T-helper 1 cell treated with Interleukin-12 subunit alpha and Interleukin-12 subunit beta and Interleukin-4 antibody, amounts not matched to agents 30 μg/mL and 1 μg/mL, for 36 hours (primary cell): ENCODE results near the gene CMTM8.

Source experiments
- H3K27ac Mint-ChIP-seq: one replicate; pipeline ENCODE4 v1.8.0; 2021; ENCODE audit warnings: mild to moderate bottlenecking, mixed read lengths
- H3K27me3 Mint-ChIP-seq: one replicate; pipeline ENCODE4 v1.8.0; 2021; ENCODE audit warnings: low read depth, mixed read lengths
- H3K36me3 Mint-ChIP-seq: one replicate; pipeline ENCODE4 v1.8.0; 2021; ENCODE audit warnings: low read depth, mixed read lengths
- H3K4me1 Mint-ChIP-seq: one replicate; pipeline ENCODE4 v1.8.0; 2021; ENCODE audit warnings: low read depth, mixed read lengths
- H3K4me3 Mint-ChIP-seq: one replicate; pipeline ENCODE4 v1.8.0; 2021; ENCODE audit warnings: mild to moderate bottlenecking, moderate library complexity, mixed read lengths
- H3K9me3 Mint-ChIP-seq: one replicate; pipeline ENCODE4 v1.8.0; 2021; ENCODE audit warnings: mixed read lengths

Gene CMTM8

DNA sequence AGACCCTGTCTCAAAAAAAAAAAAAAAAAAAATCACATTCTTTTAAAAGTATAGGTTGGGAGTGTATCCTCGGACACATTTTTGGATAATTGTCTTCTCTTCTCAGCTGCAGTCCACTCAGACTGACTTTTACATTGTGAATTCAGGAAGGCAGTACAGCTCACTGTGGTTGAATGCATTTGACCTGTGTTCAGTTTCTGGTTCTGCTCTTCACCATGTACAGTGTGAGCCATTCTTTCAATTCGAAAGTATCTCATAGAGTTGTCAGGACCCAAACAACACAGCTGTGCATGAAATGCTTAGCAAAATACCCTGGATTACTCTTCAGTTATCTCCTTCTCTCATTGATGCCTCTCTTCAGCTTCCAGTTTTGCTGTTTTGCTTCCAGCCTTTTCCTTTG lies 5.0 kb downstream of the CMTM8 start:
- no peaks in the 10 kb centered on the region for H3K9me3 Mint-ChIP-seq
- no peak overlapping the region for H3K4me3 Mint-ChIP-seq
- no peaks in the 10 kb centered on the region for H3K27me3 Mint-ChIP-seq
- peaks cover 7% of the 10 kb centered on the region for H3K36me3 Mint-ChIP-seq
- H3K27ac Mint-ChIP-seq: peak overlapping the region; percentile 19
- peaks cover 34% of the 10 kb centered on the region for H3K4me1 Mint-ChIP-seq

DNA sequence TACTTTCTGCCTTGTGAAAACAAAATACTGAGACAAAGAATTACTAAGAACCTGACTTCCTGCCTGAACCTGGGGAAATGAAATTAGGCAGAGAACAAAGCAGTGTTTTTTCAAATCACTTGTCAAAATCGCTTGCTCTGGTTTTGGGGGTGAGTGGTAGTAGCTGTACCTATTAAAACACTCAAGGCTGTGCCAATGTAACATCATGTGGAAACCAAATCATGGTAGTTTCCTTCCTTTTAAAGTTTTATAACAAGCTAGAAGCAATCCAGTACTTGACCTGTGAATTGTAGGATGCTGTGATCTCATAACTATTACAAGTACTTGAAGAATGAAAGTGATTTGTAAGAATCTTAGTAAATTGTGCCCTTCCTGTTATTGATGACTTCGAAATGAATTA lies 6.7 kb downstream of the CMTM8 start:
- Mint-ChIP-seq H3K36me3 (peaks cover 8% of the 10 kb centered on the region), H3K9me3 (no peaks in the 10 kb centered on the region), H3K27ac (no peak overlapping the region), H3K4me1 (peaks cover 27% of the 10 kb centered on the region), H3K27me3 (no peaks in the 10 kb centered on the region), H3K4me3 (no peak overlapping the region)

DNA sequence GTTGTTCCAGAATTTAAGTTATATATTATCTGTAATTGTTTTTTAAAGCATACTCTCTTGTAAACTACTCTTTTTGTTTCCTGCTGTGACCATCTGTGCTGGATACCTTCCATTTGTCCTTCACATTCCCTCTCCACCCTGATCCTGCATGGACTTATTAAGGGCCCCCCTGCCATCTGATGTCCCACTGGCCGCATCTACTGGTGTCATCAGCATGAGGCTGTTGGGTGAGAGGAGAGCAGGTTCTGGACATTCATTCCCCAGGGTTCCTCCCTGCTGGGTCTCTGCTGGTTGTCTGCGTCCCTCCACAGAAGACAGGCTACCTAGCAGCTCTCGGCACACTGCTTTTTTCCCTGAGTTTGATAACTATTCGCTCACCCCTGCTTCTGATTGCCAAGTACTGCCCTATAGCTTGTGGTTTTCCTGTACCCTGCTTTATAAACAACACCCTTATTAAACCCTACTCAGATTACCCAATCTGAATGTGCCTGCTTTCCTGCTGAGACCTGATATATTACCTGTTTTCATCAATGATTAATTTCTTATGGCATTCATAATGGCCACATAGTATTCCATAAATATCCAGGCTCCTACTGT lies 7.7 kb downstream of the CMTM8 start:
- no peak overlapping the region for H3K27ac Mint-ChIP-seq
- H3K4me3 Mint-ChIP-seq: no peak overlapping the region
- peaks cover 11% of the 10 kb centered on the region for H3K36me3 Mint-ChIP-seq
- peaks cover 24% of the 10 kb centered on the region for H3K4me1 Mint-ChIP-seq
- H3K9me3 Mint-ChIP-seq: no peaks in the 10 kb centered on the region
- H3K27me3 Mint-ChIP-seq: no peaks in the 10 kb centered on the region

DNA sequence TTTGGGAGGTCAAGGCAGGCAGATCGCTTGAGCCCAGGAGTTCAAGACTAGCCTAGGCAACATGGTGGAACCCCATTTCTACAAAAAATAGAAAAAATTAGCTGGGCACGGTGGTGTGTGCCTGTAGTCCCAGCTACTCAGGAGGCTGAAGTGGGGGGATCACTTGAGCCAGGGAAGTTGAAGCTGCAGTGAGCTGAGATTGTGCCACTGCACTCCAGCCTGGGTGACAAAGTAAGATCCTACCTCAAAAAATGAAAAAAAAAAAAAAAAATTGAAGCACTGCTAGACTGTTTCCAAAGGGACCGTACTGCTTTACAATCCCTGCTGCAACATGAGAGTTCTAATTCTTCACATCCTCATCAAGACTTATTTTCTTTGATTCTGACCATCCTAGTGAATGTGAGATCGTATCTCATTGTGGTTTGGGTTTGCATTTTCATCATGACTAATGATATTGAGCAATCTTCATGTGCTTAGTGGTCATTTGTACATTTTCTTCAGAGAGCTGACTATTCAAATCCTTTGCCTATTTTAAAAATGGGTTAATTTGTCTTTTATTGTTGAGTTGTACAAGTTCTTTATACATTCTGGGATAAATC lies 10.8 kb downstream of the CMTM8 start:
- Mint-ChIP-seq H3K9me3 (peaks cover 8% of the 10 kb centered on the region), H3K27ac (no peak overlapping the region), H3K36me3 (peaks cover 4% of the 10 kb centered on the region), H3K27me3 (no peaks in the 10 kb centered on the region), H3K4me1 (peaks cover 18% of the 10 kb centered on the region), H3K4me3 (no peak overlapping the region)

DNA sequence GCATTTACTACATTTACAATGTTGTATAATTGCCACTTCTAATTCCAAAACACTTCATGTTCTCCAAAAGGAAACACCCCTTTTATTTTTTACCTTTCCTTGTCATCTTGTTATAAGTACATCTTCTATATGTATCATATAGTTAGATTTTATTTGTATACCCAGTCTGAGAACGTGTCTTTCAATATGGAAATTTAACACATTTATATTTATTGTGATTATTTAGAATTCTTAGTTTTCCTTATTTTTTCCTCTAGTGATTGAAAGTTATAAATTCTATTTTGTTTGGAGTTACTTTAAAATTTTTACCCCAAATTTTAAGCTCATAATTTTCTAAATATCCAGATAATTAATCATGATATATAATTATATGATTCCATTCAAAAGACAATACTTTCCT lies 15.8 kb downstream of the CMTM8 start:
- Mint-ChIP-seq H3K4me1 (peaks cover 13% of the 10 kb centered on the region), H3K27me3 (no peaks in the 10 kb centered on the region), H3K36me3 (peaks cover 7% of the 10 kb centered on the region), H3K4me3 (no peak overlapping the region), H3K9me3 (peaks cover 13% of the 10 kb centered on the region), H3K27ac (no peak overlapping the region)

DNA sequence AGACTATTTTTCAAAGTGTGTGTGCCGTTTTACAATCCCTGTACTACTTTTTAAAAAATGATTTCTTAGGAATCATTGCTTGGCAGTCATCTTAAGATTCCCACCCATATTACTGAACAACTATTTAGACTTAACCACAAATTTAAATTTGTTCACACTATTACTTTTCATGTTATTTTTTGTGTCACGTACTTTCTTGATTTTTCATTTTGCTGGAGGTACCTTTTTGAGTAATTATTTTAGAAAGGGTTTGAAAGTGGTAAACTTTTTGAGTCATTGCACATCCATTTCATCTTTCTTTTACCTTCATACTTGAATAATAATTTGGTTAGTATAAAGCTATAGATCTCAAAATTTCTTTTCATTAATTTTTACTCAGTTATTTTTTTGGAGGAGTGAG lies 16.9 kb downstream of the CMTM8 start:
- H3K4me3 Mint-ChIP-seq: no peak overlapping the region
- H3K4me1 Mint-ChIP-seq: peaks cover 11% of the 10 kb centered on the region
- H3K27ac Mint-ChIP-seq: no peak overlapping the region
- peaks cover 6% of the 10 kb centered on the region for H3K36me3 Mint-ChIP-seq
- H3K27me3 Mint-ChIP-seq: no peaks in the 10 kb centered on the region
- H3K9me3 Mint-ChIP-seq: peaks cover 13% of the 10 kb centered on the region

DNA sequence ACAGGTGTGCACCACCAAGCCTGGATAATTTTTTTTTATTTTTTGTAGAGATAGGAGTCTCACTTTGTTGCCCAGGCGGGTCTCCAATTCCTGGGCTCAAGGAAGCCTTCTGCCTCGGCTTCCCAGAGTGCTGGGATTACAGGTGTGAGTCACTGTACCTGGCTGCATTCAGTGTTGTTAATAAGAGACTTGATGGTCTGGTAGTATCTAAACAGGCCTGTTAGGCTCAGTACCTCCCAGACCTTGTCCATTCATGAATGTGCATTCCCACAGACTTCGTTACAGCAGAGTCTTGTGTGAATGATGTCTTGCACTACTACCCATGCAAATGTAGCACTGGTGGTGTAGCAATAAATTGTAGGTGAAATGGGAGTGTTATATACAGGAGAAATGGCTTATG lies 17.7 kb downstream of the CMTM8 start:
- Mint-ChIP-seq H3K27ac (no peak overlapping the region), H3K36me3 (peaks cover 3% of the 10 kb centered on the region), H3K4me1 (peaks cover 11% of the 10 kb centered on the region), H3K27me3 (no peaks in the 10 kb centered on the region), H3K9me3 (peaks cover 13% of the 10 kb centered on the region), H3K4me3 (no peak overlapping the region)

DNA sequence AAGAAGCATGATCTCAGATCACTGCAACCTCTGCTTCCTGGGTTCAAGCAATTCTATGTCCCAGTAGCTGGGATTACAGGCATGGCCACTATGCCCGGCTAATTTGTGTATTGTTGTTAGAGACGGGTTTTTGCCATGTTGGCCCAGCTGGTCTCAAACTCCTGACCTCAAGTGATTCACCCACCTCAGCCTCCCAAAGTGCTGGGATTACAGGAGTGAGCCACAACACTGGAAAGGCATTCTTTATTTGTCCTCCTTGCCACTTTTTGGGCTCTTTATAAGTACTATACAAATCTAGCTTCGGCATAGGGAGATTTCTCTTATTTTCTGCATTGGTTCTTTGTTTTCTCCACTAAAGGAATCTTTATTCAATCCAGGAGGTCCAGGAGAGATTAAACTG lies 18.6 kb downstream of the CMTM8 start:
- H3K4me3 Mint-ChIP-seq: no peak overlapping the region
- H3K4me1 Mint-ChIP-seq: peaks cover 11% of the 10 kb centered on the region
- no peak overlapping the region for H3K27ac Mint-ChIP-seq
- no peaks in the 10 kb centered on the region for H3K27me3 Mint-ChIP-seq
- peaks cover 3% of the 10 kb centered on the region for H3K36me3 Mint-ChIP-seq
- peaks cover 13% of the 10 kb centered on the region for H3K9me3 Mint-ChIP-seq

DNA sequence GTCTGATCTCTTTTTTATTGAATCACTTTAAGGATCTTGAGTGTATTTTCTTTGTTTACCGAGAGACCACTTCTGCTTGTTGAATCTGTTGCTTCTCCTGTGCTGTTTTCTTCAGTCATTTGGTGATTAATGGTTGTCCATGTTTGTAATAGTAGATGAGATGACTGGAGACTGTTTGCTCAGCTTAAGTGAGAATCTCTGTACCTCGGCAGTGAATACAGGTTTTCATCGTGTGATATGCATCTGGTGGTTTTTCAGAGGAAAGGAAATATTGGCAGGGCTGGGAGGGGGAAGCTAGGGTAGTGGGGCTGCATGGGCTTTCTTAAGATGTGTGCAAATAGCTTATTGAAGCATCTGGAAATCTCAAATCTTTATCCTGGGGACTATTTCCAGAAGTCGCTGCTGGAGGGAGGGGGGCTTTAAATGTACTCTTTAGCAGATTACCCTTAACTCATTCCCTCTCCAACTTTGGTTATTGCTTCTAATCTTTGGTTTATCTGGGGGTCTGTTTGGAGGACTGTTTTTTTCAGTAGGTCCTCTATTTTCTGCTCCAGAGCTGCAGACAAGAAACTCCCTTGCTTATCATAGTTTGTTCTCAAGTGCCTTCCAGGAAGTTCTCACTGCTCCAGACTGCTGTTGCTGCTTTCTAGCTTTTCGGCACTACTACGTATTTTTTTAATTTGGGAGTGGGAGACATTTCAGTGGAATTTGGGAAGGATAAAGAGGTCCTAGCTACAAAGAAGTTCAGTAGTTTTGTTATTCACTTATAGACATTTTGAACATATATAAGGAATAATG lies 19.4 kb downstream of the CMTM8 start:
- Mint-ChIP-seq H3K4me1 (peaks cover 11% of the 10 kb centered on the region), H3K36me3 (peaks cover 3% of the 10 kb centered on the region), H3K27ac (no peak overlapping the region), H3K9me3 (peaks cover 10% of the 10 kb centered on the region), H3K4me3 (no peak overlapping the region), H3K27me3 (no peaks in the 10 kb centered on the region)

DNA sequence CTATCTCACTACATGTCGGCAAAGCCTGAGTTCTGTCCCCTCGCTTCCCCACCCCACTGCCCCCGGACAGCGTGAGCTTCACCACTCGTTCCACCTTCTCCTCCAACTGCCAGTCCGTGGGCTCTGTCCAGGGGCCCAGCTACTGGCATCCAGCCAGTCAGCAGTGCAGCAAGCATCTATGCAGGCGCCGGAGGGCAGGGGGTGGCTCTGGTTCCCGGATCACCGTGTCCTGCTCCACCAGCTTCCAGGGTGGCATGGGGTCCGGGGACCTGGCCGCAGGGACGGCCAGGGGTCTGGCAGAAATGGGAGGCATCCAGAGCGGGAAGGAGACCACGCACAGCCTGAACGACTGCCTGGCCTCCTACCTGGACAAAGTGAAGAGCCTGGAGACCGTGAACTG lies 20.4 kb downstream of the CMTM8 start:
- H3K27ac Mint-ChIP-seq: no peak overlapping the region
- H3K36me3 Mint-ChIP-seq: peaks cover 3% of the 10 kb centered on the region
- H3K27me3 Mint-ChIP-seq: no peaks in the 10 kb centered on the region
- peaks cover 11% of the 10 kb centered on the region for H3K4me1 Mint-ChIP-seq
- no peak overlapping the region for H3K4me3 Mint-ChIP-seq
- peaks cover 5% of the 10 kb centered on the region for H3K9me3 Mint-ChIP-seq

DNA sequence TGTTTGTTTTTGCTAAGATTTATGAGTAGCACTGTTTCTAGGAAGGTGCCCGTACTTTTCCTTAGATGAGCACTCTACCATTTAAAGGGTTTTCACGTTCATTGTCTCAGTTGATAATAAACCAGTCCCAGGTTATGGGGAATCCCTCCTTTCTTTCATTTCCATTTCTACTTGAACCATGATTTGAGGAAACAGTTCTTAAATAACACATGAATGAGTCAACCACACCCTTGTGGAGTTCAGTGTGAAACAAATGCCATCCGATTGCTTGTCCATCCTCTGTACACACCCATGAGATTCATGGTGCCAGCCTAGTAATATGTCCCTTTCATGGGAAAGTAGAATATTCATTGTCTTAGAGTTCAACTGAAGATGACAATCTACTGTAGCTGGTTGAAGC lies 23.1 kb downstream of the CMTM8 start:
- H3K4me1 Mint-ChIP-seq: peaks cover 11% of the 10 kb centered on the region
- H3K36me3 Mint-ChIP-seq: no peaks in the 10 kb centered on the region
- no peak overlapping the region for H3K4me3 Mint-ChIP-seq
- H3K27ac Mint-ChIP-seq: no peak overlapping the region
- no peaks in the 10 kb centered on the region for H3K9me3 Mint-ChIP-seq
- peaks cover 3% of the 10 kb centered on the region for H3K27me3 Mint-ChIP-seq

DNA sequence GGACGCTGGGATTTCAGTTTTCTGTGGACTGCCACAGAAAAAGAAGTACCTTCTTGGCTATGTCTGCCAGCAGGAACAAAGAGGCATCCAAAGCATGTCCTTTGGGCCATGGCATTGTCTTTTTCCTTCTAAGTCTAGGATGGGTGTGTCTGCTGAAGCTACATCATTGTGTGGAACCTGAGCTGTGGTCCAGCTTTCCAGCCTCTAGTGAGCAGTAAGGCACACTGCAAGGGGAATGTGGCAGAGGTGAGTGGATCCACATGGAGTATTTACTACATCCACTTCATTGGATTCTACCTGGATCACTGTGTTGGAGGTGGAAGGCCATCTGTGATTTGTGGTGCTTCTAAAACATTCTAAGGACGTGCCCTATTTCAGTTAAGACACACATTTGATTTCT lies 23.7 kb downstream of the CMTM8 start:
- peaks cover 10% of the 10 kb centered on the region for H3K4me1 Mint-ChIP-seq
- no peaks in the 10 kb centered on the region for H3K9me3 Mint-ChIP-seq
- peaks cover 3% of the 10 kb centered on the region for H3K27me3 Mint-ChIP-seq
- H3K36me3 Mint-ChIP-seq: no peaks in the 10 kb centered on the region
- no peak overlapping the region for H3K4me3 Mint-ChIP-seq
- H3K27ac Mint-ChIP-seq: no peak overlapping the region

DNA sequence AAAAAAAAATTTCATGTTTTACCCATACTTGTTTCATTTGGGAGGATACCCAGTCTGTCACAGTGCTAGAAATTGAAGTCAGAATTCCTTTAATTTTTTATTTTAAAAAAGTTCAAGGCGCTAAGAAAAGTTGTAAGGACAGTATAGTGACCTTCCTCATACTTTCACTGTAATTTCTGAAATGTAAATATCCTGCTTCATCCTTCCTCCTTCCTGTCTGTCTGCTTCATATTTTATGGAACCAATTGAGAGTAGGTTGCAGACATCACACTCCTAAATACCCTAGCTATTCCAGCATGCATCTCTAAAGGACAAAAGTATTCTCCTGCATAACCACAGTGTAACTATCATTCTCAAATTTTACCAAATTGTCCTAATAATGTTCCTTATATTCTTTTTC lies 35.8 kb downstream of the CMTM8 start:
- H3K9me3 Mint-ChIP-seq: no peaks in the 10 kb centered on the region
- H3K36me3 Mint-ChIP-seq: peaks cover 10% of the 10 kb centered on the region
- no peak overlapping the region for H3K4me3 Mint-ChIP-seq
- H3K27ac Mint-ChIP-seq: no peak overlapping the region
- H3K27me3 Mint-ChIP-seq: peaks cover 3% of the 10 kb centered on the region
- peaks cover 6% of the 10 kb centered on the region for H3K4me1 Mint-ChIP-seq

DNA sequence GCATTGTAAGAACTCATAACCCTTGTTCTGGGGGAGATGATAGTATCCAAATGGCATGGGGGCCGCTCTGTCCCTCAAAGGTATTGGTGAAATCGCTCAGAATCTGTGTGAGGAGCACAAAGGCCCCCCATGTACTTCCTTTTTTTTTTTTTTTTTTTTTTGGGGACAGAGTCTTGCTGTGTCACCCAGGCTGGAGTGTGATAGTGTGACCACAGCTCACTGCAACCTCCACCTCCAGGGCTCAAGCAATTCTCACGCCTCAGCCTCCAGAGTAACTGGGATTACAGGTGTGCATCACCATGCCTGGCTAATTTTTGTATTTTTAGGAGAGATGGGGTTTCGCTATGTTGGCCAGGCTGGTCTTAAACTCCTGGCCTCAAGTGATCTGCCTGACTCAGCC lies 37.0 kb downstream of the CMTM8 start:
- Mint-ChIP-seq H3K4me3 (no peak overlapping the region), H3K4me1 (peaks cover 6% of the 10 kb centered on the region), H3K9me3 (no peaks in the 10 kb centered on the region), H3K27me3 (peaks cover 3% of the 10 kb centered on the region), H3K36me3 (peaks cover 10% of the 10 kb centered on the region), H3K27ac (no peak overlapping the region)

DNA sequence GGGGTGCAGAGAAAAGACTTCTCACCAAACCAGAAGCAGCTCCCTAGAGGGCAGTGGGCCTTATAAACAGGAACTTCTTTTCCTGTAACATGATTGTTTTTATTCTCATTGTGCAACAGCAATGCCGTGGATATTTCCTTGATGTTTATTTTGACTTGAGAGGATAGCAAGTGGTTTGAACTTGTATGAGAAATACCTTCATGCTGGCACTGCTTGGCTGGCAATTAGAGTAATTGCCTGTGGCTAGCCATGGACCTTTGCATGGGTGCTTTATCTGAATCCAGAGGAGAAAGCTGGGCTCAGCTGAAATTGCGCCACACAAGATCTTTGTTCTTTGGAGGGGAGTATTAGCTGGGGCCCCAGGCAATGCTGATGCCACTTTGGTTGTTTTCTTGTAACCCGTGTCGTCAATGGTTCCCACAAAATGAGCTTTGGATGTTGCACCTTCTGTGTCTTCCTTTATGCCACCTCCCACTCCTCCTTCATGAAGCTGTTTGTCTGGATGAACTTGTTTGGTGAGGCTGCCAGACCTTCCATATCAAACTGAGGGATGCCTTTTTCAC lies 37.9 kb downstream of the CMTM8 start:
- no peak overlapping the region for H3K27ac Mint-ChIP-seq
- peaks cover 3% of the 10 kb centered on the region for H3K27me3 Mint-ChIP-seq
- no peaks in the 10 kb centered on the region for H3K9me3 Mint-ChIP-seq
- no peak overlapping the region for H3K4me3 Mint-ChIP-seq
- H3K4me1 Mint-ChIP-seq: peaks cover 6% of the 10 kb centered on the region
- H3K36me3 Mint-ChIP-seq: peaks cover 9% of the 10 kb centered on the region
